HG03060 (cell line): ENCODE measurements around the gene ANO2.

ENCODE experiments used
- ATAC-seq: cut with Tn5 transposase; IDR thresholded peaks from one replicate; pipeline ENCODE4 v1.9.1; 2021; ENCODE audit warnings: low read depth, moderate number of reproducible peaks; ENCODE audit not compliant: unreplicated experiment

Gene ANO2

GRCh38 chr12:5590316-5590715 is 354.7 kb downstream of the ANO2 start:
- no peak for ATAC-seq

GRCh38 chr12:5589054-5589453 is 356.0 kb downstream of the ANO2 start:
- no peak for ATAC-seq

GRCh38 chr12:5588591-5588990 is 356.5 kb downstream of the ANO2 start:
- no peak for ATAC-seq

GRCh38 chr12:5588176-5588575 is 356.9 kb downstream of the ANO2 start:
- no peak for ATAC-seq

GRCh38 chr12:5587711-5588121 is 357.3 kb downstream of the ANO2 start:
- no peak for ATAC-seq

- ATAC-seq, result no peak
Observed at GRCh38 chr12:5586201-5586600, 358.9 kb downstream of the ANO2 start.

- ATAC-seq, result no peak
Observed at GRCh38 chr12:5585178-5585577, 359.9 kb downstream of the ANO2 start.

- ATAC-seq, result no peak
Observed at GRCh38 chr12:5584412-5585175, 360.5 kb downstream of the ANO2 start.

GRCh38 chr12:5582541-5582940 is 362.5 kb downstream of the ANO2 start:
- ATAC-seq, result no peak

- ATAC-seq, result no peak
Observed at GRCh38 chr12:5582018-5582417, 363.0 kb downstream of the ANO2 start.

- ATAC-seq, result no peak
Observed at GRCh38 chr12:5581616-5582015, 363.4 kb downstream of the ANO2 start.

- no peak for ATAC-seq
Observed at GRCh38 chr12:5581019-5581418, 364.0 kb downstream of the ANO2 start.

- ATAC-seq, result no peak
Observed at GRCh38 chr12:5578775-5579174, 366.3 kb downstream of the ANO2 start.

GRCh38 chr12:5577741-5578140 is 367.3 kb downstream of the ANO2 start:
- no peak for ATAC-seq

GRCh38 chr12:5577211-5577612 is 367.8 kb downstream of the ANO2 start:
- ATAC-seq, result no peak

GRCh38 chr12:5575987-5576386 is 369.1 kb downstream of the ANO2 start:
- ATAC-seq, result no peak

- no peak for ATAC-seq
Observed at GRCh38 chr12:5575232-5575631, 369.8 kb downstream of the ANO2 start.

- ATAC-seq, result no peak
Observed at GRCh38 chr12:5573390-5573789, 371.7 kb downstream of the ANO2 start.

GRCh38 chr12:5571115-5571514 is 373.9 kb downstream of the ANO2 start:
- ATAC-seq, result no peak

- no peak for ATAC-seq
Observed at GRCh38 chr12:5570416-5570815, 374.6 kb downstream of the ANO2 start.

- ATAC-seq, result no peak
Observed at GRCh38 chr12:5568325-5568981, 376.6 kb downstream of the ANO2 start.

GRCh38 chr12:5567016-5567725 is 377.9 kb downstream of the ANO2 start:
- no peak for ATAC-seq
